HG02588 (cell line): ENCODE results near the gene ENO2.

Experiments
- ATAC-seq: cut with Tn5 transposase; IDR thresholded peaks from one replicate; pipeline ENCODE4 v1.9.1; 2021; ENCODE audit warnings: mild to moderate bottlenecking, moderate library complexity; ENCODE audit not compliant: unreplicated experiment

ENO2 gene

DNA sequence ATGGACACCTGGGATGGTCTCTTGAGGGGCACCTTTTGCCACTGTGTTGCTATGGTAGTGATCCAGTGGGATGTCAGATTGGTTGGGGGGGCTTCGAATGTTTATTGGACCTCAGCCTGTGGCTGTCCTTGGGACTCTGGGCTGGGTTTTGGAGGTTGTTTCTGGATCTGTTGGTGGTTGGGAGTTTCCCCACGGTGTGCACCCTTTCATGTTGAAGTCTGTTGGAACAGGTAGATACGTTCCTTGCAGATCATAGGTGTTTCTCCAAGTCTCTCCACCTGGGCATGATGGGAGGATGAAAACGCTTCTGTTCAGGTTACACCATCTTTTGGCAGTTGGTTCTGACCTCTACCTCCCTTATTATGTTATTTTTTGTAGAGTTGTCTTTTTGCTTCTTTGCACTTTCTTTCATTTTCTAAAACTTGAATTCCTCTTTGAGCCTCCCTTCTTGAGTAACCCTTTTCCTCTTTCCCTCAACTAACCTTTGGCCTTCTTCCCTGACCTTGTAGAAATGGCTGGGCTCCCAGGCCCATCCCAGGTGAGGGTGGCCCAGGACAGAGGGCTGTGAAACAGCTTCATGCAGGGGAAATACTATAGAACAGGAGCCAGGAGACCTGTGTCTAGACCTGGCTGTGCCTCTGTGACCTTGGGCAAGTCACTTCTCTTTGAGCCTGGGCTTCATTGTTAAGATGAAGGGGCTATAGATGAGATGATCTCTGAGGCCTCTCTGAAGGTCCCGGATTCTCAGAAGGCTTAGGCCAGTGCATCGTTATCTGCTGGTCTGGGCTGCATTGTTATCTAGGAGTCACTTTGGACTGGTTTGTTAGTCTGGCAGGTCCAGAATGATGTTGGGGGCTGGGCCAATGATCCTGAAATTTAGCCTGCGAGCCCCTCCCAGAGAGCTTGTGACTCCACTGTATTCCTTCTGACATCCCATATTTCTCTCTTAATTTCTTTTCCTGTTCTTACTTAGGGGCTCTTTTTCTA lies 15.4 kb downstream of the ENO2 start:
- ATAC-seq, result no peak

DNA sequence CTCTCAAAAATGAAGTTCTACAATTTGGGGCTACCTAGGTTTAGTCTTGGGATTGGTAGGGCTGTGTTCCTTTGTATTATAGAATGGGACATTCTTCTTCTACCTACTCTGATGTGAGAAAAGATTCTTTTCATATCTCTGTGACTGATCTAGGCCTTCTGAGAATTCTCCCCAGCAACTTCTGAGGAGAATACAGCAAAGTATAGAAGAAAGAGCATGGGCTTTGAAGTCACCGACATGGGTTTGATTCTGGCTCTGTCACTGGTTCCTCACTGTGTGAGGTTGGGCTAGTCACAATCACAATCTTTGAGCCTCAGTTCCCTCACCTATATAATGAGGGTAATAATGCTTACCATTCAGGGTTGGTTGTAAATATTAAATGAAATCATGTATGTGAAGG lies 18.4 kb downstream of the ENO2 start:
- no peak for ATAC-seq

DNA sequence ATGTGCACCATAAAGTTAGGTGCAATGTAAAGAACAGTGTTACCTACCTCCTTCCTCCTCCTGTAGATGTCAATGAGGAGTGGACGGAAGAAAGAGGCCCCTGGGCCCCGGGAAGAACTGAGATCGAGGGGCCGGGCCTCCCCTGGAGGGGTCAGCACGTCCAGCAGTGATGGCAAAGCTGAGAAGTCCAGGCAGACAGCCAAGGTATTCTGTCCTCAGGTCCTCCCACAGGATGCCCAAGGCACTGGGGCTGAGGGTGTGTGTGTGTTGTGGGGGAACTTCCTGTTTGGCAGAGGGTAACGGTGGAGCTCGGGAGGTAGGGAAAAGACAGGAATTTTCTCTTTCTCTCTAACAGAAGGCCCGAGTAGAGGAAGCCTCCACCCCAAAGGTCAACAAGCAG lies 19.7 kb downstream of the ENO2 start:
- no peak for ATAC-seq

DNA sequence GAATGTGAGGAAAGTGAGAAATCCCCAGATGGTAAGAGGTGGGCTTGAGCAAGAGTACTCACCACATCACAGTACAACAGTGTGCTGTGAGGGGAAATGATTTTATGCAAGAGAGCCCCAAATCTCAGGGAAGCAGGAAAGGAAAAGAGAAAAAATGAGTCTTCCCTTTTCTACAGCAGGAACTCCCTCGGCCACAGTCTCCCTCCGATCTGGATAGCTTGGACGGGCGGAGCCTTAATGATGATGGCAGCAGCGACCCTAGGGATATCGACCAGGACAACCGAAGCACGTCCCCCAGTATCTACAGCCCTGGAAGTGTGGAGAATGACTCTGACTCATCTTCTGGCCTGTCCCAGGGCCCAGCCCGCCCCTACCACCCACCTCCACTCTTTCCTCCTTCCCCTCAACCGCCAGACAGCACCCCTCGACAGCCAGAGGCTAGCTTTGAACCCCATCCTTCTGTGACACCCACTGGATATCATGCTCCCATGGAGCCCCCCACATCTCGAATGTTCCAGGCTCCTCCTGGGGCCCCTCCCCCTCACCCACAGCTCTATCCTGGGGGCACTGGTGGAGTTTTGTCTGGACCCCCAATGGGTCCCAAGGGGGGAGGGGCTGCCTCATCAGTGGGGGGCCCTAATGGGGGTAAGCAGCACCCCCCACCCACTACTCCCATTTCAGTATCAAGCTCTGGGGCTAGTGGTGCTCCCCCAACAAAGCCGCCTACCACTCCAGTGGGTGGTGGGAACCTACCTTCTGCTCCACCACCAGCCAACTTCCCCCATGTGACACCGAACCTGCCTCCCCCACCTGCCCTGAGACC lies 21.2 kb downstream of the ENO2 start:
- no peak for ATAC-seq

DNA sequence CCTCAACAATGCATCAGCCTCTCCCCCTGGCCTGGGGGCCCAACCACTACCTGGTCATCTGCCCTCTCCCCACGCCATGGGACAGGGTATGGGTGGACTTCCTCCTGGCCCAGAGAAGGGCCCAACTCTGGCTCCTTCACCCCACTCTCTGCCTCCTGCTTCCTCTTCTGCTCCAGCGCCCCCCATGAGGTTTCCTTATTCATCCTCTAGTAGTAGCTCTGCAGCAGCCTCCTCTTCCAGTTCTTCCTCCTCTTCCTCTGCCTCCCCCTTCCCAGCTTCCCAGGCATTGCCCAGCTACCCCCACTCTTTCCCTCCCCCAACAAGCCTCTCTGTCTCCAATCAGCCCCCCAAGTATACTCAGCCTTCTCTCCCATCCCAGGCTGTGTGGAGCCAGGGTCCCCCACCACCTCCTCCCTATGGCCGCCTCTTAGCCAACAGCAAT lies 21.8 kb downstream of the ENO2 start:
- ATAC-seq, result no peak

DNA sequence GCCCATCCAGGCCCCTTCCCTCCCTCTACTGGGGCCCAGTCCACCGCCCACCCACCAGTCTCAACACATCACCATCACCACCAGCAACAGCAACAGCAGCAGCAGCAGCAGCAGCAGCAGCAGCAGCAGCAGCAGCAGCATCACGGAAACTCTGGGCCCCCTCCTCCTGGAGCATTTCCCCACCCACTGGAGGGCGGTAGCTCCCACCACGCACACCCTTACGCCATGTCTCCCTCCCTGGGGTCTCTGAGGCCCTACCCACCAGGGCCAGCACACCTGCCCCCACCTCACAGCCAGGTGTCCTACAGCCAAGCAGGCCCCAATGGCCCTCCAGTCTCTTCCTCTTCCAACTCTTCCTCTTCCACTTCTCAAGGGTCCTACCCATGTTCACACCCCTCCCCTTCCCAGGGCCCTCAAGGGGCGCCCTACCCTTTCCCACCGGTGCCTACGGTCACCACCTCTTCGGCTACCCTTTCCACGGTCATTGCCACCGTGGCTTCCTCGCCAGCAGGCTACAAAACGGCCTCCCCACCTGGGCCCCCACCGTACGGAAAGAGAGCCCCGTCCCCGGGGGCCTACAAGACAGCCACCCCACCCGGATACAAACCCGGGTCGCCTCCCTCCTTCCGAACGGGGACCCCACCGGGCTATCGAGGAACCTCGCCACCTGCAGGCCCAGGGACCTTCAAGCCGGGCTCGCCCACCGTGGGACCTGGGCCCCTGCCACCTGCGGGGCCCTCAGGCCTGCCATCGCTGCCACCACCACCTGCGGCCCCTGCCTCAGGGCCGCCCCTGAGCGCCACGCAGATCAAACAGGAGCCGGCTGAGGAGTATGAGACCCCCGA lies 22.5 kb downstream of the ENO2 start:
- ATAC-seq, result no peak

DNA sequence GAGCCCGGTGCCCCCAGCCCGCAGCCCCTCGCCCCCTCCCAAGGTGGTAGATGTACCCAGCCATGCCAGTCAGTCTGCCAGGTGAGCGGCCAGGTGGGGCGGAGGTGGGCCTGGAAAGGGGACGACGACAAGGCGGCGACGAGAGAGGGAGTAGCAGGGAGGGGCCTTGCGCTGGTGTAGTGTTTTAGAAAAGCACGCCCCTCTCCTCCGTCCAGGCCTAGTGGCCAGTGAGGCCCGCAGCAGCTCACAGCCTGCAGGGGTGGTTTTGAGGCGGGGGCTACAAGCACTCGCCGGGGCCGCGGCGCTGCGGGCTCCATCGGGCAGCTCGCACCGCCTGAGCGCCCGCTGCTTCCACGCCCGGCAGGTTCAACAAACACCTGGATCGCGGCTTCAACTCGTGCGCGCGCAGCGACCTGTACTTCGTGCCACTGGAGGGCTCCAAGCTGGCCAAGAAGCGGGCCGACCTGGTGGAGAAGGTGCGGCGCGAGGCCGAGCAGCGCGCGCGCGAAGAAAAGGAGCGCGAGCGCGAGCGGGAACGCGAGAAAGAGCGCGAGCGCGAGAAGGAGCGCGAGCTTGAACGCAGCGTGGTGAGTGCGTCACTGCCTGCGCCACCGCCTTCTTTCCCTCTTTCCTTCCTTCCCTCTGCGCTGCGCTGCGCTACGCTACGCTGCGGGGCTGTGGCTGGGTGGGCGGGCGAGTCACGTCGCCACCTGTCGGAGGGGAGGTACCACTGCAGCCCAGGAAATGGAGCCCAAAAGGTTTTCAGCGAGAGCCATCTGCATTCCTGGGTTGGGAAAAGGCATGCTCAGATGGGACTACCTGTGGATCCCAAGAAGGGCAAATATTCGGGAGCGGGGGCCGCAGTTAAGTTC lies 23.3 kb downstream of the ENO2 start:
- ATAC-seq, result peak; percentile 85

DNA sequence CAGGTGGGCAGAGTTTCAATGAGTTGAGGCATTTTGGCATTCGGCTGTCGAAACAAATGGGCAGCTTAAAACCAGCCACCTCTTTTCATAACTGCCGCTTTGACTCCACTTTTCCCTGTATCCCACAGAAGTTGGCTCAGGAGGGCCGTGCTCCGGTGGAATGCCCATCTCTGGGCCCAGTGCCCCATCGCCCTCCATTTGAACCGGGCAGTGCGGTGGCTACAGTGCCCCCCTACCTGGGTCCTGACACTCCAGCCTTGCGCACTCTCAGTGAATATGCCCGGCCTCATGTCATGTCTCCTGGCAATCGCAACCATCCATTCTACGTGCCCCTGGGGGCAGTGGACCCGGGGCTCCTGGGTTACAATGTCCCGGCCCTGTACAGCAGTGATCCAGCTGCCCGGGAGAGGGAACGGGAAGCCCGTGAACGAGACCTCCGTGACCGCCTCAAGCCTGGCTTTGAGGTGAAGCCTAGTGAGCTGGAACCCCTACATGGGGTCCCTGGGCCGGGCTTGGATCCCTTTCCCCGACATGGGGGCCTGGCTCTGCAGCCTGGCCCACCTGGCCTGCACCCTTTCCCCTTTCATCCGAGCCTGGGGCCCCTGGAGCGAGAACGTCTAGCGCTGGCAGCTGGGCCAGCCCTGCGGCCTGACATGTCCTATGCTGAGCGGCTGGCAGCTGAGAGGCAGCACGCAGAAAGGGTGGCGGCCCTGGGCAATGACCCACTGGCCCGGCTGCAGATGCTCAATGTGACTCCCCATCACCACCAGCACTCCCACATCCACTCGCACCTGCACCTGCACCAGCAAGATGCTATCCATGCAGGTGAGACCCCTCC lies 24.2 kb downstream of the ENO2 start:
- no peak for ATAC-seq

DNA sequence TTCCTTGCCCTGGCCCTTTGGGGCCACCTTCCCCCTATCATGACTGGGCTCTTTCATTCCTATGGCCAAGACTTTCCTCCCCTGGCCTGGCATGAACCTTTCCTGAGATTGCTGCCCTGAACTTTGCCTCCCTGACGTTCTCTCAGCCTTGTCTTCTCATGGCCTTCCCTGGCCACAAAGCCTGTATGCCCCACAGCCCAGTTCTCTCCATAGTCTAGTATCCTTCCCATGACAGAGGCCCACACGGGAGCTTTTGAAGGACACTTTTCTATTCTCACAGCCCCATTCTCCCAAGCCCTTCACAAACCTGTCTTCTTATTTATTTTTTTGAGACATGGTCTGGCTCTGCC lies 24.8 kb downstream of the ENO2 start:
- no peak for ATAC-seq

DNA sequence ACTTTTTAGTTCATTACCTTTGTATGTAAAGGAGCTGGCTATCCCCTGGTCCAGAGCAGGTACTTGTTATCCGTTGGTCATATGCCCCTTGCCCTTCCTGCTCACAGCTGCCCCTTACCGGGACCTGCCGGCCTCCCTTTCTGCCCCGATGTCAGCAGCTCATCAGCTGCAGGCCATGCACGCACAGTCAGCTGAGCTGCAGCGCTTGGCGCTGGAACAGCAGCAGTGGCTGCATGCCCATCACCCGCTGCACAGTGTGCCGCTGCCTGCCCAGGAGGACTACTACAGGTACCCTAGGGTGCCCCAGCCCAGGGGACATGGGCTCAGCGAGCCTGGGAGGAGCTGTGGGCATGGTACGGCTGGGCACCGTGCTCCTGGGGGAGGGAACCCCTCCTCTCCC lies 26.9 kb downstream of the ENO2 start:
- no peak for ATAC-seq

DNA sequence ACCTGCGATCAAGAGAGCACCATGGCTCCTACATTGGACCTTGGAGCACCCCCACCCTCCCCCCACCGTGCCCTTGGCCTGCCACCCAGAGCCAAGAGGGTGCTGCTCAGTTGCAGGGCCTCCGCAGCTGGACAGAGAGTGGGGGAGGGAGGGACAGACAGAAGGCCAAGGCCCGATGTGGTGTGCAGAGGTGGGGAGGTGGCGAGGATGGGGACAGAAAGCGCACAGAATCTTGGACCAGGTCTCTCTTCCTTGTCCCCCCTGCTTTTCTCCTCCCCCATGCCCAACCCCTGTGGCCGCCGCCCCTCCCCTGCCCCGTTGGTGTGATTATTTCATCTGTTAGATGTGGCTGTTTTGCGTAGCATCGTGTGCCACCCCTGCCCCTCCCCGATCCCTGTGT lies 27.4 kb downstream of the ENO2 start:
- no peak for ATAC-seq

DNA sequence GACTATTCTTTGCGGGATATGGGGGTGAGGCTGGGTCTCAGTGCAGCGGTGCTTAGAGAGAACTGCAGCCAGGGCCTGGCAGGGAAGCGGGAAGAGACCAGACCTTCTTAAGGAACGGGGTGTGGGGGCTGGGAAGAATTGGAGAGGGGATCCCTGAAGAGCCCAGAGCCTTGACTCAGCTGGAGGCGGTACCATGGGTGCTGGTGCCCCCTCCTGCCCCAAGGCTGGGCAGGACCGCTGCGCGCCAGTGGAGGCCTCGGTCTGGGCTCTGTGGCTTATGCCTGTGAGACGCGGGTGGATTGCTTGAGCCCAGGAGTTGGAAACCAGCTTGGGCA lies 27.9 kb downstream of the ENO2 start:
- ATAC-seq, result no peak

DNA sequence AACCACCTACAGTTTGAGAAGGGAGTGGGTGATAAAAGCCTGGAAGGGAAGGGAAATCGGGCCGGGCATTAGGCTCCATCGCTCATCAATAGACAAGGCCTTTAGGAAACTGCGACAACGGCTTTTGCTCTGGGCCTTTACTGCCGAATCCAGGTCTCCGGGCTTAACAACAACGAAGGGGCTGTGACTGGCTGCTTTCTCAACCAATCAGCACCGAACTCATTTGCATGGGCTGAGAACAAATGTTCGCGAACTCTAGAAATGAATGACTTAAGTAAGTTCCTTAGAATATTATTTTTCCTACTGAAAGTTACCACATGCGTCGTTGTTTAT lies 29.0 kb downstream of the ENO2 start:
- ATAC-seq, result peak; percentile 29

DNA sequence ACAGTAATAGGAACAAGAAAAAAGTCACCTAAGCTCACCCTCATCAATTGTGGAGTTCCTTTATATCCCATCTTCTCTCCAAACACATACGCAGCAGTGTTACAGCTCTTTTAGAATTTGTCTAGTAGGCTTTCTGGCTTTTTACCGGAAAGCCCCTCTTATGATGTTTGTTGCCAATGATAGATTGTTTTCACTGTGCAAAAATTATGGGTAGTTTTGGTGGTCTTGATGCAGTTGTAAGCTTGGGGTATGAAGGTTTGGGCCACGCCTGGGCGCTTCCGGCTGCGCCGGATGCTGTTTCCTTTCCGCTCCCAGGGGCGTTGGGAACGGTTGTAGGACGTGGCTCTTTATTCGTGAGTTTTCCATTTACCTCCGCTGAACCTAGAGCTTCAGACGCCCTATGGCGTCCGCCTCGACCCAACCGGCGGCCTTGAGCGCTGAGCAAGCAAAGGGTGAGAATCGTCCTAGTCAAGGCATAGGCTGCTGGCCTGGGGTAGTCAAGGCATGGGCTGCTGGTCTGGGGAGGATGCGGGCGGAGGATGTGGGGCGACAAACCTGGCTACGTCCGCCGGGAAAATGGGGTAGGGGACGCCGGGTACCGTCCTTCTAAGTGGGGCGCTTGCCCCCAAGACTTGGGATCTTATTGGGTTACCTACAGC lies 29.5 kb downstream of the ENO2 start, which contains the start of the genes C12orf57 and RNU7-1:
C12orf57 (plus strand) TSS at position 301 of the 659 bp plus-strand sequence; CDS start at position 401, 100 bp downstream.
RNU7-1 (plus strand) TSS at position 95 of the 659 bp plus-strand sequence.
- peak; percentile 40 for ATAC-seq

DNA sequence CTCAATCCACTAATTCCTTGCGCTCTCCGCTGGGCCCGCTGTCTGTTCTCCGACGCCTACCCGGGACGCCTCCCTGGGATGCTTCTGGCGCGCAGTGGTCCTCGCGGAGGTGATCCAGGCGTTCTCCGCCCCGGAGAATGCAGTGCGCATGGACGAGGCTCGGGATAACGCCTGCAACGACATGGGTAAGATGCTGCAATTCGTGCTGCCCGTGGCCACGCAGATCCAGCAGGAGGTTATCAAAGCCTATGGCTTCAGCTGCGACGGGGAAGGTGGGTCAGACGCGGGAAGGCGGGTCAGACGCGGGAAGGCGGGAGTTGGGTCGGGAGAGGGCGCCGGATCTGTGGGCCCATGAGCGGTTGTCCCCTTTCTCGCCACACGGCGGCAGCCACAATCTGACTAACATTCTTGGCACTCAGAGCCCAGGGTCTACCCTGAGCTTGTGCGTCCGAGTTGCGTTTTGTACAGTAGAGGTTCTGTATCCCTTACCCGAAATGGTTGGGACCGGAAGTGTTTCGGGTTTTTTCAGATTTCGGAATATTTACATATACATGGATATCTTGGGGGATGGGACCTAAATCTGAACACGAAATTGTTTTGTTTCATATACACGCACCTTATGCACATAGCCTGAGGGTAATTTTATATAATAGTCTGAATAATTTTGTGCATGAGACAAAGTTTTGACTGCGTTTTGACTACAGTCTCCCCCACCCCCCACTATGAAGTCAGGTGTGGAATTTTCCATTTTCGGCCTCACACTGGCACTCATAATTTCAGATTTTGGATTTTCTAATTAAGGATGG lies 30.2 kb downstream of the ENO2 start:
- ATAC-seq, result peak; percentile 39

DNA sequence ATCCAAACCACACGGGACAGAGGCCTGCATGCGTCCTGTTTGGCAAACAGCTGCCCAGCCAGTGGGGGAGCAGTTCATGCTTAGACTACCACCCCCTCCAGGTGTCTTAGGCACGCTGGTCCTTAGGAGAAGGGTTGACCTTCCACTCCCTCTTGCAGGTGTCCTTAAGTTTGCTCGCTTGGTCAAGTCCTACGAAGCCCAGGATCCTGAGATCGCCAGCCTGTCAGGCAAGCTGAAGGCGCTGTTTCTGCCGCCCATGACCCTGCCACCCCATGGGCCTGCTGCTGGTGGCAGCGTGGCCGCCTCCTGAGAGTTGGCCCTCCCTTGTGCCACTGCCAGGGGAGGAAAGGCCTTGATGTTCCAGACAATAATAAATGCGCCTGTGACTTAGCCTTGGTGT lies 31.2 kb downstream of the ENO2 start:
- no peak for ATAC-seq

DNA sequence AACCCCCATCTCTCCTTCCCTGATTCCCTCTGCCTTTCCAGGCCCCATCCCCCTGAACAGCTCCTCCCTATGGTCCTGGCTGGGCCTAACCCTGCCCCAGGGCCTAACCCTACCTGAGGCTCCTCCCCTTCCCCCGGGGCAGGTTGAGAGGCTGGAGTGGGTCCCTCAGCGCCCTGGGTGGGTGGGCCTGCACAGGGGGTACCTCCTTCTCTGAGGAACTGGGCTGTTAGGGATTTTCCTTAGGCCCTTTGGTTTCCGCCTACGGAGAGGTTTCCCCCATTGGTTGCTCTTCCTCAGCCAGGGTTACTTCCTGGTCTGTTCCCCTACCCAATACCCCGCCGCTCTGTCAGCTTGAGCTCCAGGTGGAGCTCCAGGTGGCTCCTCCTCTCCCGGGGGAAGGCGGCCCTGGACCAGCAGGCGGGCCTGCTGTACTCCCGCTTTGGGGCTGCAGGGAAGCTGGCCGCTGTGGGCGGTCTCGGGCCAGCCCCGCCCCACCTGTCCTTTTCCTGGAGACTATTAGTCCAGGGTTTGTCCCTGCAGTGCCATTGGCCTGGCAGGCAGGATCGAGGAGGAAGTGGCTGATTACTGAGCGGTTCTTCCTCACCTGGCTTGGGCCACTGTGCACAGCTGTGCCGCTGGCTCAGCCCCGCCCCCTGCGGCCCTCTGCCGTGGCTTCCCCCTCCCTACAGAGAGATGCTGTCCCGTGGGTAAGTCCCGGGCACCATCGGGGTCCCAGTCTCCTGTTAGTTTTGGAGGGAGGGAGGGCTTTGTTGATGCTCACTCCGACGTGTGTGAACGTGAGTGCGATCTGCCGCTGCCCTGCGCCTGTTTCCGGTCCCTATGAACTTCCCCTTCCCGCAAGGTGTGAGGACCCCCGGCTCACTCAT lies 31.9 kb downstream of the ENO2 start:
- ATAC-seq, result no peak
